H1 (cell line): ENCODE data around the gene KIF23. TPM values are rescaled to one million over a fixed set of nuclear protein-coding genes. Genes with fewer than 3 reads are reported as not detected.

Source experiments
- CTCF ChIA-PET: fragments of 300-600 bp; sonication (Branson Sonifier 250); formaldehyde crosslinking; loops from one replicate; lab custom pipeline; 2021; ENCODE audit not compliant: partially characterized antibody; lab: Charles Lee
- POLR2A ChIA-PET: fragments of 300-600 bp; sonication (Branson Sonifier 250); formaldehyde crosslinking; loops from one replicate; lab custom pipeline; 2021; ENCODE audit warnings: inconsistent platforms; ENCODE audit not compliant: partially characterized antibody; lab: Charles Lee
- DNase-seq, 2 experiments: peaks; one replicate each; pipeline versions ENCODE4 v3.0.0 to v3.0.0-alpha.2; 2010 to 2022; ENCODE audit warnings: low spot score in 2 of 2, low read depth in 1 of 2, mixed read lengths in 1 of 2
- FAIRE-seq: peaks from 2 replicates; lab custom pipeline; 2011; peaks lifted over from hg19 to GRCh38; lab: Jason Lieb, UNC
- H2AFZ ChIP-seq: 2 replicates; pipeline ENCODE4 v1.8.1; 2012; ENCODE audit warnings: low read length, inconsistent platforms
- H2AK5ac ChIP-seq: 2 replicates; pipeline ENCODE4 v1.6.1; 2013; ENCODE audit warnings: low read depth, low read length
- H2BK120ac ChIP-seq: replicated peaks from 2 replicates; pipeline ENCODE3; 2013; ENCODE audit warnings: low read depth, low read length, inconsistent platforms
- H2BK12ac ChIP-seq: 2 replicates; pipeline ENCODE4 v1.6.1; 2013; ENCODE audit warnings: low read depth, low read length
- H2BK15ac ChIP-seq: 2 replicates; pipeline ENCODE4 v1.6.1; 2013; ENCODE audit warnings: low read length
- H2BK20ac ChIP-seq: 2 replicates; pipeline ENCODE4 v1.6.1; 2013; ENCODE audit warnings: low read length
- H2BK5ac ChIP-seq: 2 replicates; pipeline ENCODE4 v1.6.1; 2013; ENCODE audit warnings: low read depth, low read length
- H3K14ac ChIP-seq: 2 replicates; pipeline ENCODE4 v1.6.1; 2013; ENCODE audit warnings: inconsistent platforms; ENCODE audit not compliant: insufficient read length
- H3K18ac ChIP-seq: 2 replicates; pipeline ENCODE4 v1.6.1; 2013; ENCODE audit warnings: low read length; ENCODE audit errors: extremely low read depth
- H3K23ac ChIP-seq: 2 replicates; pipeline ENCODE4 v1.6.1; 2013; ENCODE audit warnings: inconsistent platforms; ENCODE audit not compliant: insufficient read length
- H3K23me2 ChIP-seq: 2 replicates; pipeline ENCODE4 v1.6.1; 2013; ENCODE audit warnings: low read depth, low read length
- H3K27ac ChIP-seq: 2 replicates; pipeline ENCODE4 v1.6.1; 2011; ENCODE audit warnings: low read depth, low read length, inconsistent platforms
- H3K27me3 ChIP-seq, 4 experiments: replicated peaks in 1 of 4; 1 replicate in 1 of 4; 2 replicates in 3 of 4; pipeline versions ENCODE4 v1.6.1 to v1.8.1; 2011 to 2013; ENCODE audit warnings: low read length in 3 of 4, mild to moderate bottlenecking in 3 of 4, inconsistent platforms in 2 of 4, mixed read lengths in 2 of 4, moderate library complexity in 1 of 4; ENCODE audit not compliant: control insufficient read depth in 3 of 4, insufficient read depth in 3 of 4; ENCODE audit errors: extremely low read depth in 1 of 4
- H3K36me3 ChIP-seq, 4 experiments: 2 replicates each; pipeline versions ENCODE4 v1.6.1 to v1.8.1; 2011 to 2013; ENCODE audit warnings: mild to moderate bottlenecking in 4 of 4, low read length in 3 of 4, moderate library complexity in 2 of 4, control low read depth in 1 of 4, inconsistent platforms in 1 of 4; ENCODE audit not compliant: insufficient read depth in 4 of 4, control insufficient read depth in 2 of 4
- H3K4ac ChIP-seq: replicated peaks from 2 replicates; pipeline ENCODE3; 2013; ENCODE audit warnings: low read length, low read depth, mixed read lengths, inconsistent platforms; ENCODE audit not compliant: insufficient read length
- H3K4me1 ChIP-seq, 4 experiments: replicated peaks in 1 of 4; 1 replicate in 1 of 4; 2 replicates in 3 of 4; pipeline versions ENCODE4 v1.6.1 to v1.8.1; 2011 to 2013; ENCODE audit warnings: low read length in 3 of 4, inconsistent platforms in 2 of 4, mixed read lengths in 1 of 4; ENCODE audit not compliant: insufficient read depth in 4 of 4, control insufficient read depth in 3 of 4
- H3K4me2 ChIP-seq, 2 experiments: 2 replicates each; pipeline versions ENCODE4 v1.6.1 to v1.8.1; 2011 to 2013; ENCODE audit warnings: low read depth in 2 of 2, low read length in 2 of 2, control low read depth in 1 of 2, inconsistent platforms in 1 of 2, mild to moderate bottlenecking in 1 of 2; ENCODE audit not compliant: insufficient read depth in 1 of 2
- H3K4me3 ChIP-seq, 4 experiments: fragments of 200-600, 300-600 bp in 1 of 4; sonication (generic), shearing (Covaris generic), sonication (Bioruptor Twin) in 1 of 4; 2 replicates each; pipeline versions ENCODE4 v1.5.1 to v1.8.1; 2011 to 2016; ENCODE audit warnings: low read length in 4 of 4, low read depth in 3 of 4, control low read depth in 2 of 4, inconsistent platforms in 2 of 4, mild to moderate bottlenecking in 2 of 4, mixed read lengths in 1 of 4, moderate library complexity in 1 of 4; ENCODE audit not compliant: insufficient read depth in 2 of 4; ENCODE audit errors: extremely low read depth in 1 of 4
- H3K56ac ChIP-seq: replicated peaks from 2 replicates; pipeline ENCODE3; 2013; ENCODE audit warnings: low read depth, mild to moderate bottlenecking, mixed read lengths, low read length, inconsistent platforms; ENCODE audit not compliant: insufficient read length
- H3K79me1 ChIP-seq: 2 replicates; pipeline ENCODE4 v1.6.1; 2013; ENCODE audit warnings: low read depth, low read length, control low read depth
- H3K79me2 ChIP-seq, 2 experiments: 2 replicates each; pipeline versions ENCODE4 v1.6.1 to v1.8.1; 2012 to 2013; ENCODE audit warnings: low read length in 2 of 2, mild to moderate bottlenecking in 2 of 2, inconsistent platforms in 1 of 2; ENCODE audit not compliant: insufficient read depth in 2 of 2, control insufficient read depth in 1 of 2
- H3K9ac ChIP-seq, 4 experiments: replicated peaks in 1 of 4; 1 replicate in 1 of 4; 2 replicates in 3 of 4; pipeline versions ENCODE4 v1.6.1 to v1.8.1; 2011 to 2013; ENCODE audit warnings: low read depth in 3 of 4, low read length in 3 of 4, control low read depth in 2 of 4, mild to moderate bottlenecking in 2 of 4, moderate library complexity in 2 of 4, inconsistent platforms in 1 of 4; ENCODE audit errors: extremely low read depth in 1 of 4
- H3K9me3 ChIP-seq, 2 experiments: 2 replicates each; pipeline versions ENCODE4 v1.6.1 to v1.8.1; 2012 to 2013; ENCODE audit warnings: mild to moderate bottlenecking in 2 of 2, moderate library complexity in 2 of 2, control low read depth in 1 of 2, inconsistent platforms in 1 of 2, low read depth in 1 of 2, low read length in 1 of 2, mixed read lengths in 1 of 2; ENCODE audit not compliant: insufficient read depth in 2 of 2
- H4K20me1 ChIP-seq, 2 experiments: replicated peaks in 1 of 2; 2 replicates each; pipeline versions ENCODE3 to v1.8.1; 2011 to 2013; ENCODE audit warnings: inconsistent platforms in 2 of 2, low read length in 2 of 2, mild to moderate bottlenecking in 1 of 2; ENCODE audit not compliant: insufficient read depth in 2 of 2, control insufficient read depth in 1 of 2
- H4K5ac ChIP-seq: 2 replicates; pipeline ENCODE4 v1.6.1; 2013; ENCODE audit warnings: low read length, low read depth, mixed read lengths, inconsistent platforms; ENCODE audit not compliant: insufficient read length
- H4K8ac ChIP-seq: 2 replicates; pipeline ENCODE4 v1.8.0; 2013; ENCODE audit warnings: mild to moderate bottlenecking, moderate library complexity, low read length, inconsistent platforms; ENCODE audit not compliant: insufficient read depth; ENCODE audit errors: extremely low read depth
- H4K91ac ChIP-seq: replicated peaks from 2 replicates; pipeline ENCODE3; 2013; ENCODE audit warnings: low read length, mixed read lengths, inconsistent platforms; ENCODE audit not compliant: insufficient read length
- ATF3 ChIP-seq: IDR thresholded peaks from 2 replicates; pipeline ENCODE4 v1.6.1; 2011; ENCODE audit warnings: low read depth, mild to moderate bottlenecking, low read length; ENCODE audit not compliant: insufficient read depth
- BACH1 ChIP-seq: IDR thresholded peaks from 2 replicates; pipeline ENCODE4 v1.6.1; 2012; ENCODE audit warnings: low read length, improper control_type of control experiment
- CTBP2 ChIP-seq: IDR thresholded peaks from 2 replicates; pipeline ENCODE4 v1.7.0; 2011; ENCODE audit warnings: borderline replicate concordance, mild to moderate bottlenecking, moderate library complexity, mixed read lengths, low read length; ENCODE audit not compliant: insufficient read depth, insufficient read length
- JUN ChIP-seq: IDR thresholded peaks from 2 replicates; pipeline ENCODE4 v1.6.1; 2011; ENCODE audit warnings: low read depth, mild to moderate bottlenecking, improper control_type of control experiment, low read length
- KDM1A ChIP-seq: fragments of 200-600, 300-600 bp; sonication (generic); IDR thresholded peaks from 2 replicates; pipeline ENCODE4 v1.7.1; 2016; ENCODE audit warnings: mild to moderate bottlenecking, low read length, borderline replicate concordance
- POLR2AphosphoS5 ChIP-seq: IDR thresholded peaks from 2 replicates; pipeline ENCODE4 v1.6.1; 2011; ENCODE audit warnings: low read depth, low read length
- SP1 ChIP-seq: IDR thresholded peaks from 2 replicates; pipeline ENCODE4 v1.6.1; 2011; ENCODE audit warnings: low read depth, low read length
- WGBS, 2 experiments: shearing (Covaris generic) in 1 of 2; methylation state at CpG; one replicate each; pipeline versions ENCODE4 v1.1.6 to v1.1.7; 2013 to 2015; ENCODE audit warnings: low lambda C conversion rate in 2 of 2, mixed read lengths in 2 of 2, inconsistent platforms in 1 of 2, low coverage in 1 of 2, missing lambda C conversion rate in 1 of 2; ENCODE audit not compliant: insufficient replicate concordance in 2 of 2, insufficient coverage in 1 of 2, insufficient read length in 1 of 2; ENCODE audit errors: extremely low coverage in 1 of 2, missing lambda C conversion rate in 1 of 2; 5-methylcytosine and 5-hydroxymethylcytosine counted together
- polyA plus RNA-seq, 7 experiments: library from polyadenylated mRNA; depleted of rRNA in 3 of 7; stranded (reverse) in 5 of 7; unstranded in 2 of 7; fragments of >200 nt in 5 of 7; fragments of 200-250 nt in 2 of 7; gene quantifications; 1 replicate in 5 of 7; 2 replicates in 1 of 7; 4 replicates in 1 of 7; pipeline versions ENCODE4 v1.2.1 to v1.2.3, GENCODE V29; 2011 to 2013; ENCODE audit warnings: missing spikeins in 2 of 7, mixed read lengths in 2 of 7
- total RNA-seq: library from RNA; stranded (reverse); fragmentation: NEBNext Ultra II Directional; extraction: Animal tissue kit (Norgen Biotek cat#: 25700); gene quantifications from 2 replicates; pipeline ENCODE4 v1.2.1, GENCODE V29; 2021

KIF23 gene
- total and polyA plus RNA-seq, 2 of the 8 experiments (the other 6 are each of a cell fraction or from before 2014, with no cell fraction given): 26.2 to 77.4 TPM

- H4K8ac ChIP-seq: no peak overlapping the region; the same call in 1 of the 2 replicates
- no peak overlapping the region for H3K23ac ChIP-seq
- no peak overlapping the region for H2BK120ac ChIP-seq
- H2BK15ac ChIP-seq: no peak overlapping the region
- no peak overlapping the region for H3K56ac ChIP-seq
- TF ChIP-seq ATF3: no peak
- TF ChIP-seq CTBP2: no peak
- TF ChIP-seq POLR2AphosphoS5: no peak
- TF ChIP-seq KDM1A: no peak
- TF ChIP-seq BACH1: no peak
- no peak for TF ChIP-seq SP1
- no peak for TF ChIP-seq JUN
- TF ChIP-seq, all 59 proteins: peak for 0
- no peaks in the 10 kb centered on the region for H3K4me1 ChIP-seq
- no peak overlapping the region for H4K91ac ChIP-seq
- FAIRE-seq: no peak
- ChIA-PET POLR2A (interaction anchor here (1.4 kb wide), 1 partner anchor 31 kb away, joined by 3 read pairs; the partner anchor contains the start of gene RPLP1), CTCF (interaction anchor here (0.6 kb wide), 1 partner anchor 82 kb away, joined by 3 read pairs; no protein-coding TSS in a partner anchor)
- H3K4me3 ChIP-seq: no peak overlapping the region
- H2AFZ ChIP-seq: no peak overlapping the region
- no peaks in the 10 kb centered on the region; the same call in 1 of the 2 replicates for H3K79me1 ChIP-seq
- WGBS, 2 experiments: 91% methylated on average over 4 of the region's 4 CpGs; no CpG with 5 or more reads in 1 of the 2 experiments
- no peak overlapping the region for H3K18ac ChIP-seq
- no peak for DNase-seq
- H4K20me1 ChIP-seq: no peaks in the 10 kb centered on the region
- H3K79me2 ChIP-seq: no peaks in the 10 kb centered on the region
- H3K4ac ChIP-seq: no peak overlapping the region
- H3K9ac ChIP-seq: no peak overlapping the region
- H3K14ac ChIP-seq: no peak overlapping the region
- H2BK12ac ChIP-seq: no peak overlapping the region
- no peak overlapping the region for H4K5ac ChIP-seq
- peaks cover 5 to 12% of the 10 kb centered on the region in 2 experiments; a peak in 3 of 4 replicates for H3K9me3 ChIP-seq
- no peaks in the 10 kb centered on the region for H3K27me3 ChIP-seq
- H3K23me2 ChIP-seq: no peaks in the 10 kb centered on the region
- no peaks in the 10 kb centered on the region for H3K36me3 ChIP-seq
- H2BK5ac ChIP-seq: no peak overlapping the region
- no peak overlapping the region for H3K4me2 ChIP-seq
- no peak overlapping the region for H3K27ac ChIP-seq
- H2AK5ac ChIP-seq: no peak overlapping the region
- no peak overlapping the region for H2BK20ac ChIP-seq
Measured at GRCh38 chr15:69482686-69483256, 68.6 kb downstream of the KIF23 start.
